Measurements from ENCODE around the gene PTPRF.

Gene PTPRF

DNA sequence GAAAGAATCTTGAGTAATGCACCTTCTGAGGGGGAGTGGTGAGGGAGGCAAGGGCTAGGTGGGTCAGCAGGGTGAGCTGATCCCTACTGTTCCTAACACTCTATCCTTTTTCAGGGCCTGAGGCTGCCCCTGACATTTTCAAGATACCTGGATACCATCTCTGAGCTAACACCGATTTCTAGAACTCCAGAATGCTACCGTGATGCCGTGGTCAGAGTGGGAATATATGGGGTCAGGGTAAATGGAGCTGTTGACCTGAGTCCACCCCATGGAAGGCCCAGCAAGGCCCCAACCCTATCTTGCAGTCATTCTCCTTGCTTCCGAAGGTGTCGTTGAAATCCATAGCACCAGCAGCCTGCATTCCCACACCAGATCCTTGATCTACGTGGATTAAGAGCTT is 18.0 kb upstream of the PTPRF start:
- no peak for DNase-seq (ENCODE audit: low read depth, low spot score)

DNA sequence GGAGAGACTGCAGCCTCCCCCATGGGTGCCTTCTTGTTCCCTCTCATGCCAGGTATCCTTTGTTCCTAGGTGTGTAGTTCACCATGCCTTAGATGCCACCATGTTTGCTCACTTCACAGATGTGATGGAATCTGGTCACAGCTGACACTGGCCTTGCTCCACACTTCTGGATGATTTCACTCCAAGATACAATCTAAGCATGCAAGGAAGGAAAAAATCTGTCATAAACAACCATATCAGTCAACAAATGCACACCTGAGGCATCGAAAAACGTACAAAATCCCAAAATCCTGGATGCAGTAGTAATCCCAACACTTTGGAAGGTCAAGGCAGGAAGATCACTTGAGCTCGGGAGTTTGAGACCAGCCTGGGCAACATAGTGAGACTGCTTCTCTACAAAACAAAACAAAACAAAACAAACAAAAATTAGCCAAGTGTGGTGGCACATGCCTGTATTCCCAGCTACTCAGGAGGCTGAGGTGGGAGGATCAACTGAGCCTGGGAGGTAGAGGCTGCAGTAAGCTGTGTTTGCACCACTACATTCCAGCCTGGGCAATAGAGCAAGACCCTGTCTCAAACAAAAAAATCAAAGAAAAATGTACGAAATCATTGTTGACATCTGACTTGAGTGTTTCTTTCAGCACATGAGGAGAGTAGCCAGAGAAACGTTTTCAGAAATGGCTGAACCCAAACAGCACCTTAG is 17.1 kb upstream of the PTPRF start:
- DNase-seq (ENCODE audit: low read depth, low spot score): no peak

DNA sequence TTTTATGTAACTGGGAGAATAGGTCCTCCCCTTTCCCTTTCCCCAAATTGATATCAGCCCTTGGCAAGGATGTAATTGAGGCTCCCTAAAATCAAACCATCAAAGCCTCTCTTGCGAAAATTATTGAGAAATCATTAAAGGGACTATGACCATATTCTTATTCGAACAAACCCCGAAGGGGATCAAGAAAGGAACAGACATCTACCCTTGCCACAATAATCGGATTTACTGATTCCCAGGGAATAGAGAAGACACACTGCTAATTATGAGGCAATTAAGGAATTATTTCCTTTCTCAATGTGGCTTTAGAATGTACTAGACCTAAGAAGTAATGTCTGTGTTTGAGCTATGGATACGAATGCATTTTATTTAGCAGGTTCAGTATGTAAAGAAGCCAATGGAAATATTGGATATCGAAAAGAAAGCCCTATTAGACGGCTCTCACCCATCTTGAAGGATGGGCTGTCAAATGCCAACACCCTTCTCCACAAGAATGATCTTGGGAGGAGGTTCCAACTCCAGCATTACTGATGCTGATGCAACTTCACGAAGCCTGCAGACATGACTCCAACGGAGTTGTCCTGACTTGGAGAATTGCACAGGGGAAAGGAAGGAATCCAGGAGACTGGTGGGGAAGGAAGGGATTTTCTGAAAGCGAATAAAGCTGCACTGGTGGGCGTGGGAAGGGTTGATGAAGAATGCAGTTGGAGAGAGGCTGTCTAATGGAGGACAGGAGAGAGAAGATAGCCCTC is 11.6 kb upstream of the PTPRF start:
- DNase-seq (ENCODE audit: low read depth, low spot score): no peak

DNA sequence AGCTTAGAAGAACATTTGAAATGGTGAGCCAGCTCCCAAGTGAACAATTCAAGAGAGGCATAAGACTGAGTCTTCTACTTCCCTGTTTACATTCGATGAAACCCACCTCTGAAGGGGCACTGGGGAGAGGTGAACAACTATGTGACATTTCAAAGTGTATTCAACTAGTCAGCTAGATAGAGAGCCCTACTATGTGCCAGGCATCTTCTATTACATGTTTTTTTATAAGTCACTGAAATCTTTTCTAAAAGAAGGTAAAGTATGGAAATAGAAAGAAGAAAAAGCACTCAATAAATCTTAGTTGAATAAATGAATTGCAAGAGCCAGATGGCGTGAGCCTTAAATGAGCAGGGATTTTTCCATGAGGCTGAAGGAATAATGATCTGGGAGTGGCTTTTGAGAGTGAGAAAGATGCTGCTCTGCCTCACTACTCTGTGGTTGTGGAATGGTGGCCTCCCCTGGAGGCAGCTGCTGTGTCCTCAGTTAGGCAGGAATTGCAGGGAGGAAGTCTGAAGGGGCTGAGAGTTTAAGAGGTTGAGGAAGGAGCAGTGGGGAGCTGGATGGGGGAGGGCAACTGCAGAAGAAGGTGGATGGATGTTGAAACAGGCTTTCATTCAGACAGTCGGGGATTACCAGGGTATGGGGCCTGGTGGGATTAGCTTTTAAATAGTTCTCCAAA is 10.4 kb upstream of the PTPRF start:
- no peak for DNase-seq (ENCODE audit: low read depth, low spot score)

DNA sequence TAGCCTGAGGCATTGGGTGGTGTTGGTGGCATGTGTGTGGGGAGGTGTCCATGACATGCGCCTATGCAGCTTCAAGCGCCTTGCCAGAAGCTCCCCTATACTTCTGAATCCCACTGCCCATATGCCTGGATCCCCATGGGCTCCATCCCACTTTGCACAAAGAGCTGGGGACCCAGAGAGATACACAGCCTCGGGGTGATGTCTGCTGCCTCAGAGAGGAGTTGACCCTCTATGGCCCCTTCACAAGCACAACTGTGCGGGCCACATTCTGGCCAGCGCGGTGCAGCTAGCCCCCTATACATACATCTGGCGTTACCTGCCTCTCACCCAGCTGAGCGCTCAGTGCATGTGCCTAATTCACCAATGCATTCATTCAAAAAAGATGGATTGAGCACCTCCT is 9.6 kb upstream of the PTPRF start:
- DNase-seq (ENCODE audit: low read depth, low spot score): no peak

DNA sequence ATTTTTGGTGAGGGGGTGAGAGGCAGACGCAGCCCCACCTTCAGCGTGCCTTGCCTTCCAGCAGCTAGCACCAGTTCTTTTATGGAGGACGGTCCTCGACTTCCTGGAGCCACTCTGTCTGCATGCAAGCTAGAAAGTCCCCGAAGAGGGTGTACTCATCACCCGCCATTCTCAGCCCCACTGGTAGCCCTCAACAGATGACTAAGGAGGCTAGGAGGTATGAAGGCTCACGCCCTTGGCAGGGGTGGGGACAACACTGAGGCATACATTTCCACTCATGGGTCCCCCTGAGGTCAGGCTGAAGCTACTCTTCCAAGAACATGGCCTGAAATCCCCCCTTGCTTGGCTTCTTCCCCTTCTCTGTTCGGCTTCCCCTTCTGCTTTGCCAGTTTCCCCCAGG is 8.9 kb upstream of the PTPRF start:
- no peak for DNase-seq (ENCODE audit: low read depth, low spot score)

DNA sequence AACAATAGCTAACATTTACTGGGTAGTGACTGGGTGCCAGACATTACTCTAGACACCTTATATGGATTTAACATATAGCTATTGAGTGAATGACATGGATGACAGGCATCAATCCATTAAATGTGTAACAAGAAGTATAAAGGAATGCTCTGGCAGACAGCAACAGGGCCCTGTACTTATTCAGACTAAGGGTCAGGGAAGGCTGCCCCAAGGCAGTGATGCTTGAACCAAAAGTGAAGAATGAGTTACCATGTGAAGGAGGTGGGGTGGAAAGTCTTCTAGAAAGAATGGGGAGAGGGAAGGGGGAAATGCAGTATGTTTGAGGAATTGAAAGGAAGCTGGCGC is 8.3 kb upstream of the PTPRF start:
- DNase-seq (ENCODE audit: low read depth, low spot score): no peak

DNA sequence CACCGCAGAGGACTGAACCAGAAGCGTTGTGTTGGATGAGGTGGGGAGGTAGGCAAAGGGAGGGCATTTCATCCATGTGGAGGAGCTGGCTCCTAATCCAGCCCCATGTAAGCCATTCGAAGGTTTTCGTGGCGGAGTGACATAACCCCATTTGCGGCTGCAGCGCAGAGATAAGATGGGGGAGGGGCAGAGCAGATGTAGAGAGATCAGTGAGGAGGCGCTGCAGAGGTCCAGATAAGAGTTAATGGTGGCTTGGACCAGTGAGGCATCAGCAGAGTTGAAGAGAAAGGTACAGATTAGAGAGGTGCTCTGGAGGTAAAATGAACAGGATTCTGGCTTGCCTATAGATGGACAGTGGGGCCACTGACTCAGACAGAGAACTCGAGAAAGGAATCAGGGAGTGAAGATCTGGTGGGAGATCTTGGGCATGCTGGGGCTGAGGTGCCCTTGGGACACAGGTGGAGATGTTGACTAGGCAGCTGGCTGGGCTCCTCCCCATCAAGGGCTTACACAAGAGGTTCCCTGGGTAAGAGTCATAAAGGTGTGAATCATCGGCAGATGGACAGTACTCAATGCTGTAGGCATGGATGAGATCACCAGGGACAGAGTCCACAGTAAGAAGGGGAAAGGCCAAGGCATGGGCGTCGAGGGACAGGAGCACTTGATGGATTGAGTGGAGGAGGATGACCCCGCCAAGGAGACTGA is 7.8 kb upstream of the PTPRF start:
- no peak for DNase-seq (ENCODE audit: low read depth, low spot score)

DNA sequence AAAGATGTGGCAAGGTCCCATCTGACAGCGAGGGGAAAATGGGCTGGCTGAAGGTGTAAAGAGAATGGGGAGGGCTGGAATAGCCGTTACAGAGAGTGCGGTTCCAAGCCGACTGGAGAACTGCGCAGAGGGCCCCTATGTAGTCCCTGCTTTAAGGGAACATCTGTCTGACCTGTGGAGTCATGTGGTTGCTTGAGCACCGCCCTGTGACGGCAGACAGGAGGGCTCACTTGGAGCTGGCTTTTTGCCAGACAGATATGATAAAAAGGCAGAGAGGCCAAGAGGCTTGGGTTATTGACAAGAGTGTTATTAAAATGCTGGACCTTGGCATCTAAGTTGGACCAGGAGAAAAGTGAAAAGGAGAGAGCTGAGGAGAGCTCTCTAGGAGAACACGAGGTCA is 5.9 kb upstream of the PTPRF start:
- DNase-seq (ENCODE audit: low read depth, low spot score): no peak

DNA sequence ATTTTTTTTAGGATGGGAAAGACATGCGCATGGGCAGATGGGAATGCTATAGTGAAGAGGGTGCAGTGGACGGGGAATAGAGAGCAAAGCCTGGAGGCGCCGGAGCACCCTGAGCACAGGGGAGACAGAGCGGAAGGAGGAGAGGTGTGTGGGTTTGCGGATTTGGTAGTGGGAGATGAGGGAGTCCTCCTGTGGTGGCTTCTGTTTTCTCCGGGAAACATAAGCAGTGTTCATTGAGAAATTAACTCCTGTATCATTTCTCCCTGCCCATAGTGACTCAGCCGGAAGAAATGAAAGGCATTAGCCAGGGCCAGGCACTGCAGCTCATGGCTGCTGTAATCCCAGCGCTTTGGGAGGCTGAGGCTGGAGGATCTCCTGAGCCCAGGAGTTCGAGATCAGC is 4.7 kb upstream of the PTPRF start:
- DNase-seq (ENCODE audit: low read depth, low spot score): no peak

DNA sequence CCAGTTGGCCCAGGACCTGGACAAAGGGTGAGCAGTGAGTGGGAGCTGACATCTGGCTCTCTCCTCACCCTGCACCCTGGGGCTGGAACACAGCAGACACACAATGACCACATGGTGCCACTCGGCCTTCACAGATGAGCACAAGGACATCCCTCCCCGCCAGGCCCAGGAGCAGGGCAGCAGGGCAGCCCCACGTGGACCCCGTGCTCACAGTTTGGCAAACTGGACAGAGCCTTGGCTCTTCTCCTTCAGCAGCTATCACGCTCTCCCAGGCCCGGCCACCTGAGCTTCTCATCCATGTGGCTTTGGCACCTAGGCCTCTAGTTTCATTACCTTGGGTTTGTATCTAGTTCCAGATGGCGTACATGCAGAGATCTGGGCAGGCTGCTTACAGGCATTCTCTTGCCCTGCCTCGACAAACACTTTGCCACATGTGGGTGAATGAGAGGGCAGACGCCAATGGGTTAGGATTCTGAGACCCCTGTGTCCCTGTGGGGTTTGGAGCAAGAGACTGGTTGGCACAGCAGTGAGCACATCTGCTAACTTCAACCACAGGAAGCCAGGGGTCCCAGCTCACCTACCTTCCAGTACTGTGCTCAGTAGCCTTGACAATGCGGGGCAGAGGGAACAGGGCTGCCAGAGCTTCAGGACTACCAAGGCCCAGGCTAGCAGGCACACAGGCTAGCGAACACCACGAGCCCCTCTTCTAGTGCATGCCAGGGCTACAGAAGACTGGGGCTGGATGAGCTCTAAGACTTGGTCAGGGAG is 3.4 kb upstream of the PTPRF start:
- DNase-seq (ENCODE audit: low read depth, low spot score): no peak

DNA sequence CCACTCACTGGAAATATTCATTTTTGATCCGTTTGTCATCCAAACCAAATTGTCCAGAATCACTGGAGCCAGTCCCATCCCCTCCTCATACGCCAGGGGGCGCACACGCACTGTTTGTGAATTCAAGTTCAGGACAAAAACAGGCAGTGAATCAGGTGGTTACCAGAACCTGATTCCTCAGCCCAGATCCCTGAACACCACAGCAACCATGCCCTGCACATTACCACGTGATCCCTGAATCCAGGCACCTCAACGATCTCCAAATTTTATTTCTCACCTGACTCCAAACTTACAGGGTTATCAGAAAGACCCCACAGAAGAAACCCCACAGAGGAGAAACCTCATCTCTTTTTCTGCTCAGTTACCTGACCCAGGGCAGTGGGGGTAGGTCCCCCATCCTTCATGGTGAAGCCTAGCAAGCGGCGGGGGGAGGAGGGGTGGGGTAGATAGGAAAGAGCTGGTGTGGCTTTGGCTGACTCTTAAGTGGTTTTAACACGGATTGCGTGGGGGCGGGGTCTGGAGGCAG is 1.4 kb upstream of the PTPRF start:
- peak; percentile 84 for DNase-seq (ENCODE audit: low read depth, low spot score)

DNA sequence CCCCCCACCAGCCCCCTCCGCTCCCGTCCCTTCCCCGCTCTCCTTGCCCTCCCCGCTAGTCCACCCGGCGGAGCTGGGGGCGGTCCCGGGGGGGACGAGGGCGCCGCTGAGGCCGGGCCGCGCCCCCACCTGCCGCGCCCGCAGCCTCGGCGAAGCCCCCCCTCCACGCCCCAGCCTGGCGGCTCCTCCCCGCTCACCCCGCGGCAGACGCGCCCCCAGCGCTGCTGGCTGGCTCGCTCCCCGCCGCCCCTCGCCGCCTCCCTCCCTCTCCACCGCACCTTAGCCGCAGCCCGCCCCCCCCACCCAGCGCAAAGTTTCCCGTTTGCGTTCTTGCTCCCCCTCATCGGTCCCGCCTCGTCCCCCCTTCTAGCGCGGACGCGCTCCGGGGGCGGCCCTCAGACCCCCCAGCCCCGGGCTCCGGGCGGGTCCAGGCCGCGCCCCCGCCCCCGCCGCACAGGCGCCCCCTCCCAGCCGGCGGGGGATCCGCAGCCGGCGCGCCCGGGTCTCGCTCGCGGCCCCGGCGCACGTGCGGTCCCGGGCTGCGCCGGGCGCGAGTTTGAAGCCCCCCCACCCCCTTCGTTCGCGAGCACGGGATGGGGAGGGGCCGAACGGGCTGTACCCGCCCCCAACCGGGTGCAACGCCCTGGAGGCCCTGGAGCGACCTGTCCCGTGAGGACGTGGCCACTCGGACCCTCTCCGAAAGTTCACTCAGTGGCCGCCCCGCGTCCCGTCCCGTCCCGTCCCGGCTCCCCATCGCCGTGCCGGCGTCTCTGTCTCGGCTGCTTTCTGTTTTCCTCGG is 623 bp downstream of the PTPRF start:
- DNase-seq (ENCODE audit: low read depth, low spot score): peak; percentile 61

DNA sequence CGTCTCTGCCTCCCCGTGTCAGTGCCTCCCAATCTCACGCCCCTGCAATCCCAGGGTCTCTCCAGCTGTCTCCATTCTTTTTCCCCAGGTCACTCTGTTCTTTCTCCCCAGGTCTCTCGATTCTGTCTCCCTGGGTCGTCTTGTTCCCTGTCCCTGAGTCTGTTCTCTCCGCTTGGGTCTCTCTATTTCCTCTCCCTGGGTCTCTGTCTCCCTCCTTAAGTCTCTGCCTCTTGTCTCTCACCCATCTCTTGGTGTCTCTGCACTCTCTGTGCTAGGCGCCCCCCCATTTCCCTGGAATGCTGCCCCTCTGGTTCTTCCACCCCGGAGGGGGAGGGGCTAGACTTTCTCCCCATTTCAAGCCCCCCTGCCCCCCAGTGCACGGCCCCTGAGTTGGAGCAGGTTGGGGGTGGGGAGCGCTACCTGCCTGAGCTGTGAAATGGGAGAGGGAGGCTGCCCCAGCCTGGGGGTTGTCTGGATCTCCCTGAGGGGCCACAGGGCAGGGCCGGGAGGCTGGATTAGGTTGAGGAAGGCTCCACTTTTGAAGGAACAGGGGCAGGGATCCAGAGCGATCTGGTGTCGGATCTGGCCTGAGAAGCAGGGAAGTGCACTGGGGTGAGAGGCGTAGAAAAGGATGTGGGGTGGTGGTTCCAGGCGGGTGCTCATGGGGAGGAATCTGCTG is 1.4 kb downstream of the PTPRF start:
- DNase-seq (ENCODE audit: low read depth, low spot score): peak; percentile 61

DNA sequence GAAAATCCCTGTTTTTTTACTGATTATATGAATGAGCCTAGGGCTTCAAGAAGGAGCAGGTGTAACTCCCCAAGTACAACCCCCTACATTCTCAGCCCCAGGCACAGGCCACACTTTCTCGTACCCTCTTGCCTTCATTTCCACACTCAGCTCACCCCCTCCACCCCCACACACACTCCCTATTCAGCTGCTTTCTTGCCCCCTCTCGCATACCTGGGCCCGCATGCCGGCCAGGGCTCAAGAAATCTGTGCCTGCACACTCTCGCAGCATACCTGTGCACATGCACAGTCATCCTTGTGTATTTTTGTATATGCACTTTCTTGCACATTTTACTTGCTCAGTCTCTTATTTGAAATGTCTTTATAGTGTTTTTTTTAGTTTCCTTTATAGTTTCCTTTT is 2.0 kb downstream of the PTPRF start:
- DNase-seq (ENCODE audit: low read depth, low spot score): no peak

DNA sequence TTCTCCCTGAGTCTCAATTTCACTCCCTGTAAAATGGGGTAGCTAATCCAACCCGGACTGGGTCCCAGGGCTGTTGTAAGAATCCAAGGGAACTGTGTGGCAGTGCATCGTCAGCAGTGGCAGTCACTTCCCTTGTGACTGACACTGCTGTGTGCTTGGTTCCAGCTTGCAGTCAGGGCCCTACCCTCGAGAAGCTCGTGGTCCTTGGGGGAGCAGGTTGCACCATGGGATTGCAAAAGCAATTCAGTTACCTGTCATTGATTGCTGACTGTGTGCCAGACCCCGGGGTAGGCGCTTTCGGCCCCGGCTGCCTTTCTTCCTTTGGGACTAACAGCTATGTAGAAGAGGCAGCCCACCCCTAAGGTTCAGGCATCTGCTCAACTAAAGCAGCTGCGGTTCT is 2.9 kb downstream of the PTPRF start:
- no peak for DNase-seq (ENCODE audit: low read depth, low spot score)

DNA sequence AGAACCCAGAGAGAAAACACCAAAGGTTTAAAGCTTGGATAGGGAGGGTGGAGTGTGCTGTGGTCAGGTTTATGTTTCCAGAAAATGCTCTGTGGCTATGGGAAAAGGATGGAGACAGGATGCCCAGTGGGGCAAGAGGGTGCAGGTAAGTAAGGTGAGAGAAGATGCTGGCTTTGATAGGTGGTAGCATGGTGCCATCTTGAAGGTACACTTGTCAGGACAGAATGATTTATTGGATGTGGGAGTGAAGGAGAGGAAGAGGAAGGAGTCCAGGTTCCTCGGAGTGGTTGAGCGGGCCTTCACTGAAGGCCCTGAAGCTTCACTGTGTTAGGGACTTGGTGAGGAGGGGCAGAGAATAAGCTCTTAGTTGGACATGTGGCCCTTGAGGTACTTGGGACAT is 3.6 kb downstream of the PTPRF start:
- DNase-seq (ENCODE audit: low read depth, low spot score): no peak

DNA sequence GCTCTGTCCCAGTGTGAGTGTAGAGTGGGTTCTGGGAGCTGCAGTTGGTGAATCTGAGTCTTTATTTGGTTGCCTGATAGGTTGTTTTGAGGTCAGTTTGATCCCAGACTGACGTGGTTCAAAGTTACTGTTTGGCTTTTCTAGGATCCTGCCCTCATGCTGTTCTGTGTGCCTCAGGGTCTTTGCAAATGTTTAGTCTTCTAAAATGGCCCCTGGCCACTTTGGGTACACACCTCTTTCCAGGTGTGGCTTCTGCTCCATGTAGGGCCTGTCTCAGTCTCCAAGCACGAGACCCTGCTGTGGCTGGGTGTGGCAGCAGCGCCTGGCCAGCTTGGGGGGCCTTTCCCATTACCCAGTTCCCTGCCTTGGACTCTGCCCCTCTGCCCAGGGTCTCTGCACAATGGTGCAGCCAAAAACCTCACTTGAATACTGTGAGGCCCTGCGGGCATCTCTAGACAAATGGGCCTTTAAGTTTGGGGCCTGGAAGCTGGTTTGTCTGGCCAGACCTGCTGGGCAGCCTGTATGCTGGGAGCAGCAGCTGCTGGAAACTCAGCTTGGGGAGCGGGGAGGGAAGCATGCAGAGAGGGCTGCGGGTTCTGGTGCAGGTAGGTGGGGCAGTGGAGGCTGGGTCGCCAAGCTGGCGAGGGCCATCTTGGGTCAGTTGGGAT is 5.6 kb downstream of the PTPRF start:
- peak; percentile 91 for DNase-seq (ENCODE audit: low read depth, low spot score)

DNA sequence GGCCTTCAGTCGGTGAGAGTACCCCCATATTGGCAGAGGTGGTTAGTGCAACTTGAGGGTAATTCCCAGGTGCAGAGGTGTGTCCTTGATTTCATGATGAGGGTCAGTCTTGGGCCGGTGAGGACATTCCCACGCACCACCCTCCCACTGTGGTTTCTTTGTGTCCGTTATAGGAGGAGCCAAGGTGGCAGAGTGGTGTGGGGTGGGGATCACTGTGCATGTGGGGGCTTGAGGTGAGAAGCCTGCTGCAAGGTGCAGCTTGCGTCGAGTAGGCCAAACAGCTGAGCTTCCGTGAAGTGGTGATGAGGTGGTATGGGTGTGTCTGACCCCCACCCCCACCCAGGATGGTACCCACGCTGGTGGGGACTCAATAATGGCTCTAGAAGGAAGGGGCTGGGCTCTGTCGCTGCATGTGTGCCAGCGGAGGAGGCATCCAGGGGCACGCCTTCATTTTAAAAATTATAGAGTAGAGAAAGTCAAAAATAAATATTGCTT is 6.2 kb downstream of the PTPRF start:
- no peak for DNase-seq (ENCODE audit: low read depth, low spot score)
